Progenitor cell of endocrine pancreas (in vitro differentiated cells): ENCODE results near the gene SLC25A26. TPM values are rescaled to one million over a fixed set of nuclear protein-coding genes. Genes with fewer than 3 reads are reported as not detected.
"Not testable (repeated sequence)": the region's sequence is repeated elsewhere in the genome, so short reads cannot be mapped to it uniquely, and the experiment has no call there.

ENCODE experiments used
- DNase-seq: peaks from one replicate; pipeline ENCODE4 v3.0.0; 2021; ENCODE audit warnings: low spot score; ENCODE audit not compliant: unreplicated experiment
- H3K27ac Mint-ChIP-seq: 2 replicates; pipeline ENCODE4 v1.8.0; 2021; ENCODE audit warnings: mild to moderate bottlenecking, moderate library complexity, mixed read lengths
- H3K27me3 Mint-ChIP-seq: 2 replicates; pipeline ENCODE4 v1.8.0; 2021; ENCODE audit warnings: mixed read lengths
- H3K36me3 Mint-ChIP-seq: 2 replicates; pipeline ENCODE4 v1.8.0; 2022; ENCODE audit warnings: mixed read lengths; ENCODE audit not compliant: insufficient read depth
- H3K4me1 Mint-ChIP-seq: 2 replicates; pipeline ENCODE4 v1.8.0; 2021; ENCODE audit warnings: low read depth, mixed read lengths
- H3K4me3 Mint-ChIP-seq: 2 replicates; pipeline ENCODE4 v1.8.0; 2021; ENCODE audit warnings: low read depth, mild to moderate bottlenecking, moderate library complexity, mixed read lengths
- H3K9me3 Mint-ChIP-seq: 2 replicates; pipeline ENCODE4 v1.8.0; 2021; ENCODE audit warnings: low read depth, mixed read lengths
- CTCF ChIP-seq: fragments of 200-600 bp; sonication (generic); IDR thresholded peaks from one replicate; pipeline ENCODE4 v1.5.0; 2021; ENCODE audit warnings: antibody characterized with exemption, mild to moderate bottlenecking; ENCODE audit not compliant: unreplicated experiment
- total RNA-seq: library from RNA; stranded (reverse); gene quantifications from 2 replicates; pipeline ENCODE4 v1.2.1, GENCODE V29; 2021

The SLC25A26 gene
- total RNA-seq, 1 donor from 2014 or later = 18.9 TPM

GRCh38 chr3:66220066-66220465 lies 735 bp upstream of the SLC25A26 start:
- Mint-ChIP-seq H3K4me1 (peaks cover 12% of the 10 kb centered on the region), H3K27me3 (no peaks in the 10 kb centered on the region), H3K9me3 (no peaks in the 10 kb centered on the region), H3K36me3 (no peaks in the 10 kb centered on the region), H3K27ac (peak overlapping the region; percentile 56), H3K4me3 (peak overlapping the region; percentile 86)
- no peak for DNase-seq
- no peak for TF ChIP-seq CTCF

DNA sequence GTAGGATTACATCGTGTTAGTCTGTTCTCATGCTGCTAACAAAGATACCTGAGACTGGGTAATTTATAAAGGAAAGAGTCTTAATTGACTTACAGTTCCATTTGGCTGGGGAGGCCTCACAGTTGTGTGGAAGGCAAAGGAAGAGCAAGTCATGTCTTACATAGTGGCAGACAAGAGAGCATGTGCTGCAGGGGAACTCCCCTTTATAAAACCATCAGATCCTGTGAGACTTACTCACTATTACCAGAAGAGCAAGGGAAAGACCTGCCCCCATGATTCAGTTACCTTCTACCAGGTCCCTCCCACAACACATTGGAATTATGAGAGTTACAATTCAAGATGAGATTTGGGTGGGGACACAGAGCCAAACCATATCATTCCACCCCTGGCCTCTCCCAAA lies 3.4 kb downstream of the SLC25A26 start:
- no peak for DNase-seq
- Mint-ChIP-seq H3K27ac (no peak overlapping the region), H3K4me3 (no peak overlapping the region)

DNA sequence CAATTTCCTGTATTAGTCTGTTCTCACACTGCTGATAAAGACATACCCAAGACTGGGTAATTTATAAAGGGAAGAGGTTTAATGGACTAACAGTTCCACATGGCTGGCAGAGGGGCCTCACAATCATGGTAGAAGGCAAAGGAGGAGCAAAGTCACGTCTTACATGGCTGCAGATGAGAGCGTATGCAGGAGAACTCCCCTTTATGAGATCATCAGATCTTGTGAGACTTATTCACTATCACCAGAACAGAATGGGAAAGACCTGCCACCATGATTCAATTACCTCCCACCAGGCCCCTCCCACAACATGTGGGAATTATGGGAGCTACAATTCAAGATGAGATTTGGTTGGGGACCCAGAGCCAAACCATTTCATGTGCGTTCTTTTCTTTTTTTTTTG lies 5.3 kb downstream of the SLC25A26 start:
- not testable (repeated sequence) for H3K36me3 Mint-ChIP-seq, H3K9me3 Mint-ChIP-seq, H3K4me1 Mint-ChIP-seq, DNase-seq, H3K4me3 Mint-ChIP-seq, H3K27me3 Mint-ChIP-seq, H3K27ac Mint-ChIP-seq

More for the DNA sequence above, 3.4 kb downstream of the SLC25A26 start:
- TF ChIP-seq CTCF = no peak
- Mint-ChIP-seq H3K27me3 (no peaks in the 10 kb centered on the region), H3K36me3 (peaks cover 1% of the 10 kb centered on the region), H3K9me3 (no peaks in the 10 kb centered on the region), H3K4me1 (peaks cover 12% of the 10 kb centered on the region)

DNA sequence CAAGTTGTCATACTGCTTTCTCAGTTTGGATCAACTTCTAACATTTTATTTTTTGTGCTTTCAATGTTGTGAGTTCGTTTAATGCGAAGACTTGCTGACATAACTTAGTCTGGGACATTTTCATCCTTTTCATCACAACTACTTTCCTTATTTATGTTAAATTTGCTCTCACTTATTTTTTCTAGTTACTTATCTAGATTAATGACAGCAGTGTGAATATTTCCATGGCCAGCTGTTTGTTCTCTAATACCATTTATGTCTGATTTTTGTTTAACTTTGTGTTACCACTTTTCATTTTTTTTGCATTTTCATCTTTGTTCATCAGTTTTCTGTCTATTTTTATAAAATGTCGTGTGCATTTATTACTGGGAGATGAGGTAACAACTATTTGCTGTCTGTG lies 6.2 kb downstream of the SLC25A26 start:
- Mint-ChIP-seq H3K36me3 (peaks cover 1% of the 10 kb centered on the region), H3K27me3 (no peaks in the 10 kb centered on the region), H3K9me3 (no peaks in the 10 kb centered on the region)

DNA sequence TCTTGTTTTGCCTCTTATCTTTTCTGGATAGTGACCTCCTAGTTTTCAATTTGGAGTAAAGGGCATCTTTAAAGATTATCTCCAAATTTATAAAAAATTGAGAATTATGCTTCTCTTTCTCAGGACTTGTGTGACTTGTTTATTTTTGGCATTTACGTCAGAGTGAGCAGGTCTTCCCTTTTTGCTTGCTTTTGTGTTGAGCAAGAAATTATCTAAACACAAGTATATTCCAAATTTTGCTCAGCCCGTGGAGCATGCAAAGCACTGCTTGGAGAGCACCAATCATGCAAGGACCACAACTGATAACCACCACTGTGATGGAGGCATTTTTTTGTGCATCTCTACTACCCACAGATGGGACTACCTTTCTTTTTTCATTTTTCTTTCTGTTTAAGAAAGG lies 7.1 kb downstream of the SLC25A26 start:
- TF ChIP-seq CTCF = no peak
- Mint-ChIP-seq H3K27me3 (no peaks in the 10 kb centered on the region), H3K36me3 (peaks cover 1% of the 10 kb centered on the region), H3K27ac (no peak overlapping the region), H3K4me3 (no peak overlapping the region), H3K9me3 (no peaks in the 10 kb centered on the region), H3K4me1 (no peaks in the 10 kb centered on the region)
- no peak for DNase-seq

More for the DNA sequence above, 6.2 kb downstream of the SLC25A26 start:
- Mint-ChIP-seq H3K4me3 (no peak overlapping the region), H3K4me1 (no peaks in the 10 kb centered on the region), H3K27ac (no peak overlapping the region)
- no peak for DNase-seq
- TF ChIP-seq CTCF = no peak

- peaks cover 1% of the 10 kb centered on the region for H3K36me3 Mint-ChIP-seq
- no peaks in the 10 kb centered on the region for H3K27me3 Mint-ChIP-seq
- H3K4me1 Mint-ChIP-seq = no peaks in the 10 kb centered on the region
- DNase-seq = no peak
- no peaks in the 10 kb centered on the region for H3K9me3 Mint-ChIP-seq
- TF ChIP-seq CTCF = no peak
- no peak overlapping the region for H3K4me3 Mint-ChIP-seq
- no peak overlapping the region for H3K27ac Mint-ChIP-seq
Observed at GRCh38 chr3:66228707-66229106, 7.9 kb downstream of the SLC25A26 start.
